Endothelial cell (in vitro differentiated cells): ENCODE data around the gene CHST3. TPM values are rescaled to one million over a fixed set of nuclear protein-coding genes. Genes with fewer than 3 reads are reported as not detected.
A peak's percentile ranks its signal among the peaks of the same experiment; 100 is the strongest.

Source experiments
- DNase-seq: peaks from one replicate; pipeline ENCODE4 v3.0.0; 2021; ENCODE audit warnings: low spot score
- H3K27ac Mint-ChIP-seq: one replicate; pipeline ENCODE4 v1.8.0; 2021; ENCODE audit warnings: mixed read lengths, inconsistent platforms; ENCODE audit not compliant: unreplicated experiment
- H3K27me3 Mint-ChIP-seq: one replicate; pipeline ENCODE4 v1.8.0; 2021; ENCODE audit warnings: mild to moderate bottlenecking, moderate library complexity, mixed read lengths, inconsistent platforms; ENCODE audit not compliant: unreplicated experiment
- H3K36me3 Mint-ChIP-seq: one replicate; pipeline ENCODE4 v1.8.0; 2021; ENCODE audit warnings: mild to moderate bottlenecking, low read depth, mixed read lengths, inconsistent platforms; ENCODE audit not compliant: unreplicated experiment
- H3K4me1 Mint-ChIP-seq: one replicate; pipeline ENCODE4 v1.8.0; 2021; ENCODE audit warnings: mild to moderate bottlenecking, mixed read lengths, inconsistent platforms; ENCODE audit not compliant: unreplicated experiment
- H3K4me3 Mint-ChIP-seq: one replicate; pipeline ENCODE4 v1.8.0; 2021; ENCODE audit warnings: mild to moderate bottlenecking, mixed read lengths, inconsistent platforms; ENCODE audit not compliant: unreplicated experiment
- H3K9me3 Mint-ChIP-seq: one replicate; pipeline ENCODE4 v1.8.0; 2021; ENCODE audit warnings: mixed read lengths, inconsistent platforms; ENCODE audit not compliant: unreplicated experiment
- total RNA-seq: library from RNA; stranded (reverse); fragmentation: NEBNext Ultra II Directional; extraction: Animal tissue kit (Norgen Biotek cat#: 25700); gene quantifications from one replicate; pipeline ENCODE4 v1.2.1, GENCODE V29; 2021; ENCODE audit not compliant: unreplicated experiment
- TF ChIP-seq, protein P1 (sequence below): fragments of 200-600 bp; sonication (generic); IDR thresholded peaks from one replicate; pipeline ENCODE4 v1.5.0; 2021; ENCODE audit warnings: antibody characterized with exemption; ENCODE audit not compliant: unreplicated experiment

CHST3 gene
- total RNA-seq, 1 donor from 2014 or later = 3.8 TPM

DNA sequence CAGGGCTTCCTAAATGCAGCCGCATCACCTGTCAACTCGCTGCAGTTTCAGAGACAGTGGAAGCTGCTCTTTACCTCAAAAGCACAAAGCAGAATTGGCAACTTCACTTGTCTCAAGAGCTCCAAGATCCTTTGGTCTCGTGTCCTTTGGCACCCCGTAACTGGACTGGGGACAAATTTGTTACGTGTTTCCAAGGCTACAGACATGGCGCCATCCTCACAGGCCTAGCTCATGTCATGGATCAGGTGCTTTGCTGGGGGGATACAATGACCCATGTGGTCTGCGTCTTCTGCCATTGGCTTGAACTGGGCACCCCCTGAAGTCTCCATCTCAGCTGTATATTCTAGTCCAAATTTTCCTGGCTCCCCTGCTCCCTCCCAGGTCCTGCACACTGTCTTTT lies 48.6 kb downstream of the CHST3 start:
- Mint-ChIP-seq H3K9me3 (no peaks in the 10 kb centered on the region), H3K4me1 (peaks cover 16% of the 10 kb centered on the region), H3K27ac (no peak overlapping the region), H3K4me3 (peak overlapping the region; percentile 68), H3K36me3 (no peaks in the 10 kb centered on the region), H3K27me3 (peaks cover 3% of the 10 kb centered on the region)
- no peak for DNase-seq
- TF ChIP-seq, protein P1, sequence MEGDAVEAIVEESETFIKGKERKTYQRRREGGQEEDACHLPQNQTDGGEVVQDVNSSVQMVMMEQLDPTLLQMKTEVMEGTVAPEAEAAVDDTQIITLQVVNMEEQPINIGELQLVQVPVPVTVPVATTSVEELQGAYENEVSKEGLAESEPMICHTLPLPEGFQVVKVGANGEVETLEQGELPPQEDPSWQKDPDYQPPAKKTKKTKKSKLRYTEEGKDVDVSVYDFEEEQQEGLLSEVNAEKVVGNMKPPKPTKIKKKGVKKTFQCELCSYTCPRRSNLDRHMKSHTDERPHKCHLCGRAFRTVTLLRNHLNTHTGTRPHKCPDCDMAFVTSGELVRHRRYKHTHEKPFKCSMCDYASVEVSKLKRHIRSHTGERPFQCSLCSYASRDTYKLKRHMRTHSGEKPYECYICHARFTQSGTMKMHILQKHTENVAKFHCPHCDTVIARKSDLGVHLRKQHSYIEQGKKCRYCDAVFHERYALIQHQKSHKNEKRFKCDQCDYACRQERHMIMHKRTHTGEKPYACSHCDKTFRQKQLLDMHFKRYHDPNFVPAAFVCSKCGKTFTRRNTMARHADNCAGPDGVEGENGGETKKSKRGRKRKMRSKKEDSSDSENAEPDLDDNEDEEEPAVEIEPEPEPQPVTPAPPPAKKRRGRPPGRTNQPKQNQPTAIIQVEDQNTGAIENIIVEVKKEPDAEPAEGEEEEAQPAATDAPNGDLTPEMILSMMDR = no peak

DNA sequence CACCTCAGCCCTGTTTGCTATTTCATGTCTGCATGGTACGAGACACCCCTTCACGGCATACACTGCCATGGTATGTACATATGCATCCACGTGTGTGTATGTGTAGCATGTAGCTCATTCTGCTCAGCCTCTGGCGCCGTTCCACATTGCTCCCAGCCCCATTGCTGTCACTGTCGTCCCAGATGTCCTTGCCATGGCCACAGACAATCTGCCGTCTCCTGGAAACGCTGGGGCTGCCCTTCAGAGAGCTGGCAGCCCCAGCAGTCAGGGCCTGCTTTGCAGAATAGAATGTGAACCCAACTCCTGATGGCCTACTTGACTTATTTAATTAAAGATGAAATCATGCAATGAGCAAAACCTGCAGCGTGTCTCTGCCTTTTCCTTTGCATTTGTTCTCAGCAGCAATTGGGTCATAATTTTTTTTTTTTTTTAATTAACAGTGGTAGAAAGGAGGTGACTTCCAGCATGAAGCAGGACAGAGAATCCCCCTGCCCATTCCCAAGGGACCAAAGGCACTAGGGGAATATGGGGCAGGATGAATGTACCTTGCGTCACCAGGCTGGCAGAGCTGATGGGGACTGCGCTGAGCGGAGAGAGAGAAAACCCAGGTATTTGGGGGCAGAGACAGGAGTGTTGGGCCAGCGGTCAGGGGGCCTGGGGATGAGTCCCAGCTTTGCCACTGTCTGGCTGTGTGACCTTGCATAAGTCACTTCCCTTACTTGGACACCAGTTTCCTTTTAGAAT lies 49.2 kb downstream of the CHST3 start:
- peaks cover 3% of the 10 kb centered on the region for H3K27me3 Mint-ChIP-seq
- no peak for DNase-seq
- H3K36me3 Mint-ChIP-seq = no peaks in the 10 kb centered on the region
- no peak overlapping the region for H3K27ac Mint-ChIP-seq
- peak overlapping the region; percentile 68 for H3K4me3 Mint-ChIP-seq
- H3K4me1 Mint-ChIP-seq = peaks cover 16% of the 10 kb centered on the region
- TF ChIP-seq, protein P1 = no peak
- H3K9me3 Mint-ChIP-seq = no peaks in the 10 kb centered on the region

DNA sequence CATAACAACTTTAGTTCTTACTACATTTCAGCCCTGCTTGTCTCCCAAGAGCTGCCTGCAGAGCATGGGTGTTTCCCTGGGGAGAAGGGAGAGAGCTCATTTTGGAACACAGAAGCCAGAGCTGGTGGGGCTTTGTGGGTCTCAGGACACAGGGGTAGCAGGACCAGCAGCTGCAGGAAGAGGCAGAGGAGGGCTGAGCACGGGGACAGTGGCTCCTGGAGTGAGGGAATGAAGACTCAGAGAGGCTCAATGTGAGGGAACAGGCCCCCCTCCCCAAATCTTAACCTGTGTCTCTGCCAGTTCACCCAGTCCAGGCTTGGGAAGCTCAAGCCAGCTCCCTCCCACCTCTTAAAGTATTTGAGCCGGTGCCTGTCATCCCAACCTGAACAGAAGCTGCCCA lies 50.0 kb downstream of the CHST3 start:
- no peak overlapping the region for H3K27ac Mint-ChIP-seq
- H3K36me3 Mint-ChIP-seq = no peaks in the 10 kb centered on the region
- H3K9me3 Mint-ChIP-seq = no peaks in the 10 kb centered on the region
- DNase-seq = no peak
- peaks cover 3% of the 10 kb centered on the region for H3K27me3 Mint-ChIP-seq
- no peak overlapping the region for H3K4me3 Mint-ChIP-seq
- H3K4me1 Mint-ChIP-seq = peaks cover 13% of the 10 kb centered on the region
- TF ChIP-seq, protein P1 = no peak

DNA sequence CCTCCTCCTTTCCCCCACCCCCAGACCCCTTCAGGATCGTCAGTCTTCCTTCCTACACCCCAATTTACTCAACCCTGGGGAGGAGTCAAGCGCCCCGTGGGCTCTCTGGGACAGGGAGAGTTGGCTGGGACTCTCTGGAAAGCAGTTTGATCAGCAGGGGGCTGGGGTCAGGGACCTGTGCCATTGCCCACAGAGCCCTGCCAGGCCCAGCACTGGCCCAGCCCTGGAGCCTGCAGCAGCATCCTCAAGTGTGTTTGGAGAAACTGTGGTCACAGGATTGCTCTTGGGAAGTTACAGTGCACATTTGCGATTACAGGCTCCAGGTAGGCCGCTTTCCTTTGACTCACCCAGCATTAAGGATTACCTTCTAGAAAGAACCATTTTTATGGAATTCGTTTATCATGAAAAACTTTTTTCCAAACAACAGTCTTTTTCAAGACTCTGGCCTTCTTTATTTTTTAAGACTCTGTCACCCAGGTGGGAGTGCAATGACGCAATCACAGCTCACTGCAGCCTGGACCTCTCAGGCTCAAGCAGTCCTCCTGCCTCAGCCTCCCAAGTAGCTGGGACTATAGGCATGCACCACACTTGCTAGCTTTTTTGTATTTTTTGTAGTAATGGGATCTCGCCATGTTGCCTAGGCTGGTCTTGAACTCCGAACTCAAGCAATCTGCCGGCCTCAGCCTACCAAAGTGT lies 50.7 kb downstream of the CHST3 start:
- Mint-ChIP-seq H3K4me3 (no peak overlapping the region), H3K27ac (no peak overlapping the region), H3K36me3 (no peaks in the 10 kb centered on the region), H3K27me3 (peaks cover 4% of the 10 kb centered on the region), H3K9me3 (no peaks in the 10 kb centered on the region), H3K4me1 (peaks cover 5% of the 10 kb centered on the region)
- no peak for DNase-seq
- TF ChIP-seq, protein P1 = no peak

DNA sequence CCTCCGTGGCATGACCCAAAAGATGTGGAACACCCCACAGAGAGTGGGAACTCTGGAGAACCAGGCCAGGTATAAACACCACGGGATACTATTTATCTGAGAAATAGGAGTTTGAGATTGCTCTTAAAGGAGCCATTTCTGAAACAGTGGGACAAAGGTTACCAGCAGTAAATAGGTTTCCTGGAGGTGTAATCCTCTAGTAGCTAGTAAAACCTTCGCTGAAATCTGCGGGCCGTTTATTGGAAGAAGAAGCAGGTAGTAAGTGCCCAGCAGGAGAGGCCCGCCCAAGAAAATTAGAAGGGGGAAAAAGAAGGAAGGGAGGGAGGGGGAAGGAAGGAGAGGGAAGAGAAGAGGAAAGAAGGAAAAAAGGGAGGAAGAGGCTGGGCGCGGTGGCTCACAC lies 51.6 kb downstream of the CHST3 start:
- peaks cover 2% of the 10 kb centered on the region for H3K4me1 Mint-ChIP-seq
- no peak overlapping the region for H3K4me3 Mint-ChIP-seq
- H3K27ac Mint-ChIP-seq = no peak overlapping the region

More for the DNA sequence above, 51.6 kb downstream of the CHST3 start:
- H3K36me3 Mint-ChIP-seq = no peaks in the 10 kb centered on the region
- TF ChIP-seq, protein P1 = no peak
- no peaks in the 10 kb centered on the region for H3K9me3 Mint-ChIP-seq
- peaks cover 6% of the 10 kb centered on the region for H3K27me3 Mint-ChIP-seq
- no peak for DNase-seq
